Stimulated activated CD8-positive, alpha-beta memory T cell treated with anti-CD3 and anti-CD28 coated beads, Interleukin-7, amount 100 ng/mL, for 48 hours (primary cell): ENCODE data around the gene ZNF699.

Source experiments
- DNase-seq, 2 donors: peaks; one replicate each; pipeline ENCODE4 v3.0.0-alpha.2; 2020; ENCODE audit warnings: low read depth in 1 of 2; ENCODE audit errors: extremely low read depth in 1 of 2

The ZNF699 gene

GRCh38 chr19:9289231-9289884 lies 20.3 kb downstream of the ZNF699 start:
- no peak for DNase-seq

GRCh38 chr19:9283485-9283884 lies 26.2 kb downstream of the ZNF699 start:
- DNase-seq = peak in 1 of 2 donors; percentile 14

GRCh38 chr19:9251236-9251635 lies 58.4 kb downstream of the ZNF699 start:
- DNase-seq = no peak

GRCh38 chr19:9250630-9251029 lies 59.0 kb downstream of the ZNF699 start, which contains the start of gene OR7E24:
Gene OR7E24 (plus strand): TSS chr19:9250930. CDS start chr19:9251044, 114 bp downstream.
- no peak for DNase-seq
